ENCODE measurements around the gene PSRC1. TPM values are rescaled to one million over a fixed set of nuclear protein-coding genes. Genes with fewer than 3 reads are reported as not detected.

The PSRC1 gene
- total and polyA plus RNA-seq, 2 experiments from 2014 or later: 55.0 to 61.1 TPM

GRCh38 chr1:109255097-109255651, 27.8 kb downstream of the PSRC1 start:
- H3K27ac Mint-ChIP-seq: no peak overlapping the region
- ATAC-seq (peak; percentile 66), DNase-seq (ENCODE audit: low spot score) (peak; percentile 55)
- Histone ChIP-seq H3K4me3 (no peak overlapping the region), H4K20me1 (replicated peaks; ENCODE audit: insufficient read depth) (no peaks in the 10 kb centered on the region; the same call in 1 of the 2 replicates), H3K36me3 (ENCODE audit: insufficient read depth) (no peaks in the 10 kb centered on the region; the same call in 1 of the 2 replicates), H3K4me2 (peak overlapping the region; percentile 64), H2AFZ (no peak overlapping the region), H3K27me3 (ENCODE audit: insufficient read depth) (peaks cover 5% of the 10 kb centered on the region), H3F3A (replicated peaks; ENCODE audit: low read depth) (no peaks in the 10 kb centered on the region), H3K79me2 (replicated peaks; ENCODE audit: insufficient read depth) (peaks cover 19% of the 10 kb centered on the region; the same call in 1 of the 2 replicates), H3K9me2 (ENCODE audit: insufficient read depth) (no peaks in the 10 kb centered on the region), H3K4me1 (ENCODE audit: insufficient read depth) (peaks cover 27% of the 10 kb centered on the region), H3K27ac (ENCODE audit: low read depth) (no peak overlapping the region)
- peaks cover 38% of the 10 kb centered on the region for H3K4me1 Mint-ChIP-seq
- peaks cover 17% of the 10 kb centered on the region; the same call in 2 of the 3 replicates for H3K9me3 Mint-ChIP-seq
- peak overlapping the region; percentile 23; the same call in 1 of the 3 replicates for H3K4me3 Mint-ChIP-seq
- peaks cover 24% of the 10 kb centered on the region for H3K27me3 Mint-ChIP-seq (ENCODE audit: insufficient read depth, low read depth, poor library complexity)
- H3K36me3 Mint-ChIP-seq (ENCODE audit: low read depth): peaks cover 28% of the 10 kb centered on the region
- peak in 1 of 2 experiments; percentile 12; a peak in 1 of 4 replicates for TF ChIP-seq CTCF (conservative IDR thresholded peaks at IDR 0.05; ENCODE audit: low read depth in 2 of 2)
- no peak for TF ChIP-seq ZNF114 (CRISPR knock-in tag; IDR thresholded peaks at IDR 0.05)

- TF ChIP-seq EZH2 (IDR thresholded peaks at IDR 0.05; ENCODE audit: low read depth, unreplicated experiment) (no peak), CTCF (conservative IDR thresholded peaks at IDR 0.05; ENCODE audit: low read depth in 2 of 2) (no peak), NANOG (IDR thresholded peaks at IDR 0.05; ENCODE audit: borderline replicate concordance) (no peak)
- Mint-ChIP-seq H3K27ac (no peak overlapping the region), H3K9me3 (peaks cover 17% of the 10 kb centered on the region; the same call in 2 of the 3 replicates), H3K4me1 (peaks cover 34% of the 10 kb centered on the region), H3K4me3 (no peak overlapping the region), H3K27me3 (ENCODE audit: insufficient read depth, low read depth, poor library complexity) (peaks cover 24% of the 10 kb centered on the region), H3K36me3 (ENCODE audit: low read depth) (peaks cover 28% of the 10 kb centered on the region)
- Histone ChIP-seq H3K4me3 (no peak overlapping the region), H3K4me1 (ENCODE audit: insufficient read depth) (peaks cover 28% of the 10 kb centered on the region), H3K9me2 (ENCODE audit: insufficient read depth) (no peaks in the 10 kb centered on the region), H3K79me2 (replicated peaks; ENCODE audit: insufficient read depth) (peaks cover 19% of the 10 kb centered on the region; the same call in 1 of the 2 replicates), H4K20me1 (replicated peaks; ENCODE audit: insufficient read depth) (no peaks in the 10 kb centered on the region; the same call in 1 of the 2 replicates), H2AFZ (no peak overlapping the region), H3F3A (replicated peaks; ENCODE audit: low read depth) (no peaks in the 10 kb centered on the region), H3K4me2 (peak overlapping the region; percentile 64), H3K36me3 (ENCODE audit: insufficient read depth) (no peaks in the 10 kb centered on the region; the same call in 1 of the 2 replicates), H3K27me3 (ENCODE audit: insufficient read depth) (peaks cover 7% of the 10 kb centered on the region), H3K27ac (ENCODE audit: low read depth) (no peak overlapping the region)
- ATAC-seq (no peak; the same call in 2 of the 3 replicates), DNase-seq (ENCODE audit: low spot score) (no peak)
These were observed 28.3 kb downstream of the PSRC1 start for GRCh38 chr1:109254621-109255096.

Data from GM23338 (cell line).